ENCODE measurements around the gene PCOLCE2. TPM values are rescaled to one million over a fixed set of nuclear protein-coding genes. Genes with fewer than 3 reads are reported as not detected.
A peak's percentile ranks its signal among the peaks of the same experiment; 100 is the strongest.

The PCOLCE2 gene
- total RNA-seq, 1 donor from 2014 or later: 136 TPM

- Histone ChIP-seq H3K36me3 (no peaks in the 10 kb centered on the region), H3K9me3 (no peaks in the 10 kb centered on the region), H3K27me3 (no peaks in the 10 kb centered on the region), H3K4me1 (no peaks in the 10 kb centered on the region), H3K27ac (no peak overlapping the region), H3K4me3 (no peak overlapping the region)
- intact Hi-C loops (cut with DNase I): no loop called here
- TF ChIP-seq POLR2A (IDR thresholded peaks at IDR 0.05): no peak
- TF ChIP-seq CTCF (IDR thresholded peaks at IDR 0.05): no peak
- TF ChIP-seq POLR2AphosphoS5 (IDR thresholded peaks at IDR 0.05; ENCODE audit: insufficient read depth in 1 of 2, low read depth in 1 of 2): no peak
- DNase-seq (ENCODE audit: extremely low spot score in 2 of 2): no peak
These were observed 41.9 kb downstream of the PCOLCE2 start for GRCh38 chr3:142846779-142847577.

GRCh38 chr3:142844339-142844977 is 44.4 kb downstream of the PCOLCE2 start:
- Histone ChIP-seq H3K36me3 (no peaks in the 10 kb centered on the region), H3K27me3 (no peaks in the 10 kb centered on the region), H3K9me3 (no peaks in the 10 kb centered on the region), H3K4me1 (no peaks in the 10 kb centered on the region), H3K27ac (no peak overlapping the region), H3K4me3 (no peak overlapping the region)
- intact Hi-C loops (cut with DNase I): no loop called here
- no peak for DNase-seq (ENCODE audit: extremely low spot score in 2 of 2)
- no peak for TF ChIP-seq POLR2A (IDR thresholded peaks at IDR 0.05)
- TF ChIP-seq CTCF (IDR thresholded peaks at IDR 0.05): peak in 1 of 3 experiments; percentile 16

GRCh38 chr3:142839831-142840230 is 49.1 kb downstream of the PCOLCE2 start:
- Histone ChIP-seq H3K4me3 (no peak overlapping the region), H3K27ac (no peak overlapping the region), H3K9me3 (no peaks in the 10 kb centered on the region), H3K4me1 (no peaks in the 10 kb centered on the region), H3K27me3 (no peaks in the 10 kb centered on the region), H3K36me3 (no peaks in the 10 kb centered on the region)
- intact Hi-C loops (cut with DNase I): no loop called here
- no peak for DNase-seq (ENCODE audit: extremely low spot score in 2 of 2)
- TF ChIP-seq POLR2A (IDR thresholded peaks at IDR 0.05) (no peak), CTCF (IDR thresholded peaks at IDR 0.05) (no peak), POLR2AphosphoS5 (IDR thresholded peaks at IDR 0.05; ENCODE audit: insufficient read depth in 1 of 2, low read depth in 1 of 2) (no peak)

GRCh38 chr3:142837526-142837925 is 51.4 kb downstream of the PCOLCE2 start:
- H3K9me3 ChIP-seq: no peaks in the 10 kb centered on the region
- H3K27me3 ChIP-seq: no peaks in the 10 kb centered on the region
- H3K4me1 ChIP-seq: no peaks in the 10 kb centered on the region
- intact Hi-C loops (cut with DNase I): no loop called here
- H3K36me3 ChIP-seq: no peaks in the 10 kb centered on the region
- DNase-seq (ENCODE audit: extremely low spot score in 2 of 2): no peak
- H3K4me3 ChIP-seq: no peak overlapping the region
- no peak for TF ChIP-seq CTCF (IDR thresholded peaks at IDR 0.05)
- TF ChIP-seq POLR2A (IDR thresholded peaks at IDR 0.05): no peak
- TF ChIP-seq POLR2AphosphoS5 (IDR thresholded peaks at IDR 0.05; ENCODE audit: insufficient read depth in 1 of 2, low read depth in 1 of 2): no peak
- H3K27ac ChIP-seq: no peak overlapping the region

- Histone ChIP-seq H3K9me3 (no peaks in the 10 kb centered on the region), H3K36me3 (no peaks in the 10 kb centered on the region), H3K4me3 (no peak overlapping the region), H3K4me1 (no peaks in the 10 kb centered on the region), H3K27ac (no peak overlapping the region), H3K27me3 (no peaks in the 10 kb centered on the region)
- TF ChIP-seq POLR2A (IDR thresholded peaks at IDR 0.05): no peak
- TF ChIP-seq POLR2AphosphoS5 (IDR thresholded peaks at IDR 0.05; ENCODE audit: insufficient read depth in 1 of 2, low read depth in 1 of 2): no peak
- peak; percentile 31 to 79 (median 57) for TF ChIP-seq CTCF (IDR thresholded peaks at IDR 0.05)
- intact Hi-C loops (cut with DNase I): no loop called here
- DNase-seq (ENCODE audit: extremely low spot score in 2 of 2): no peak
These were observed 60.1 kb downstream of the PCOLCE2 start for GRCh38 chr3:142828703-142829305.
